T-helper 2 cell treated with Interferon-gamma antibody and Interleukin-4, amounts not matched to agents 100 ng/mL and 5 ng/mL, for 36 hours (primary cell): ENCODE results near the gene RIPOR3. TPM values are rescaled to one million over a fixed set of nuclear protein-coding genes. Genes with fewer than 3 reads are reported as not detected.
"Not testable (repeated sequence)": the region's sequence is repeated elsewhere in the genome, so short reads cannot be mapped to it uniquely, and the experiment has no call there.

ENCODE experiments used
- intact Hi-C: fragments of 100-400 bp; cut with micrococcal nuclease; formaldehyde crosslinking; loops from one replicate; pipeline ENCODE4 v1.15.1; 2023
- total RNA-seq: library from RNA; stranded (reverse); gene quantifications from 2 replicates; pipeline ENCODE4 v1.2.3, GENCODE V29; 2022

The RIPOR3 gene
- total RNA-seq, 1 donor from 2014 or later = not detected

- intact Hi-C loops = no loop called here
Measured at GRCh38 chr20:50681359-50682064, 9.8 kb downstream of the RIPOR3 start.

- intact Hi-C loops = no loop called here
Measured at GRCh38 chr20:50680105-50680960, 11.0 kb downstream of the RIPOR3 start.

- intact Hi-C loops = no loop called here
Measured at GRCh38 chr20:50679753-50680104, 11.6 kb downstream of the RIPOR3 start.

GRCh38 chr20:50678169-50678898 is 13.0 kb downstream of the RIPOR3 start:
- intact Hi-C loops = no loop called here

GRCh38 chr20:50676858-50677257 is 14.5 kb downstream of the RIPOR3 start:
- intact Hi-C loops = no loop called here

- intact Hi-C loops = not testable (repeated sequence)
Measured at GRCh38 chr20:50676377-50676731, 15.0 kb downstream of the RIPOR3 start.

GRCh38 chr20:50675671-50676376 is 15.5 kb downstream of the RIPOR3 start:
- intact Hi-C loops = no loop called here

- intact Hi-C loops = no loop called here
Measured at GRCh38 chr20:50674138-50674825, 17.1 kb downstream of the RIPOR3 start.

- intact Hi-C loops = no loop called here
Measured at GRCh38 chr20:50673466-50674137, 17.7 kb downstream of the RIPOR3 start.

- intact Hi-C loops = no loop called here
Measured at GRCh38 chr20:50673146-50673465, 18.2 kb downstream of the RIPOR3 start.

- intact Hi-C loops = no loop called here
Measured at GRCh38 chr20:50672400-50673145, 18.8 kb downstream of the RIPOR3 start.

GRCh38 chr20:50671626-50672025 is 19.7 kb downstream of the RIPOR3 start:
- intact Hi-C loops = no loop called here

- intact Hi-C loops = not testable (repeated sequence)
Measured at GRCh38 chr20:50671010-50671409, 20.3 kb downstream of the RIPOR3 start.

- intact Hi-C loops = no loop called here
Measured at GRCh38 chr20:50670126-50670862, 21.0 kb downstream of the RIPOR3 start.

GRCh38 chr20:50668798-50669197 is 22.5 kb downstream of the RIPOR3 start:
- intact Hi-C loops = no loop called here

- intact Hi-C loops = no loop called here
Measured at GRCh38 chr20:50668326-50668725, 23.0 kb downstream of the RIPOR3 start.

- intact Hi-C loops = no loop called here
Measured at GRCh38 chr20:50666709-50667298, 24.5 kb downstream of the RIPOR3 start.

GRCh38 chr20:50664254-50664653 is 27.1 kb downstream of the RIPOR3 start:
- intact Hi-C loops = no loop called here
